AG04450 (cell line): ENCODE results near the gene ITIH3. TPM values are rescaled to one million over a fixed set of nuclear protein-coding genes. Genes with fewer than 3 reads are reported as not detected.

Experiments
- CTCF ChIA-PET: fragments of 300-600, 350-600 bp; formaldehyde crosslinking; extraction: SDS; loops from one replicate; lab custom pipeline; 2022; ENCODE audit warnings: antibody characterized with exemption, inconsistent platforms; lab: Charles Lee
- POLR2A ChIA-PET: fragments of 350-600 bp; formaldehyde crosslinking; extraction: SDS; loops from one replicate; lab custom pipeline; 2021; ENCODE audit warnings: antibody characterized with exemption, inconsistent platforms; lab: Yijun Ruan, JAX
- DNase-seq: peaks from one replicate; pipeline ENCODE4 v3.0.0-alpha.2; 2011; ENCODE audit warnings: low read depth, low spot score
- H3K27ac ChIP-seq: one replicate; pipeline ENCODE4 v1.5.1; 2012; ENCODE audit warnings: low read depth, low read length, control low read depth
- H3K27me3 ChIP-seq: one replicate; pipeline ENCODE4 v1.6.0; 2012; ENCODE audit warnings: low read length; ENCODE audit not compliant: control insufficient read depth, insufficient read depth
- H3K4me3 ChIP-seq: 2 replicates; pipeline ENCODE4 v1.5.1; 2011; ENCODE audit warnings: mild to moderate bottlenecking, low read depth, low read length, control low read depth
- H3K9me3 ChIP-seq: 2 replicates; pipeline ENCODE4 v1.5.1; 2012; ENCODE audit warnings: low read length; ENCODE audit not compliant: control insufficient read depth, insufficient read depth
- CTCF ChIP-seq: IDR thresholded peaks from 2 replicates; pipeline ENCODE4 v1.5.1; 2011; ENCODE audit warnings: low read depth, low read length, control low read depth, inconsistent platforms
- polyA plus RNA-seq: library from polyadenylated mRNA; depleted of rRNA; stranded (reverse); fragments of >200 nt; gene quantifications from 2 replicates; pipeline ENCODE4 v1.2.3, GENCODE V29; 2011

ITIH3 gene
- polyA plus RNA-seq, 1 experiment = 0.72 TPM

DNA sequence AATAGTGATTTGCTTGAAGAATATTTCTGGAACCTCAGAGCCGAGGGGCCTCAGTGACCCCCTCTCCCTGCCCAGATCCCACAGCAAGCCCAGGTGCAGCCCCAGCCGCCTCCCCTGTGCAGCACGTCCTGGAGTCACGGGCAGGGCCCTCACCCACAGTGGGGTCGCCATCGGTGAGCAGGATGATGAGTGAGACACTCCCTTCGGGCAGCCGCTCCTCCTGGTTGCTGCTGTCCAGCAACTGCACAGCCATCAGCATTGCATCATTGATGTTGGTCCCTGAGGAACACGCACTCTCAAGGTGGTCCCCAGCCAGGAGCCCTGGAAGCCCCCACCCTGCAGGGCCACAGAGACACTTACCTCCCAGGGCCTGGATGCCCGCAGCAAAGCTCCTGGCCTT lies 29.4 kb downstream of the ITIH3 start:
- POLR2A ChIA-PET = no interaction called here
- CTCF ChIA-PET = no interaction called here
- Histone ChIP-seq H3K27me3 (peaks cover 2% of the 10 kb centered on the region), H3K4me3 (no peak overlapping the region), H3K27ac (no peak overlapping the region), H3K9me3 (no peaks in the 10 kb centered on the region)
- TF ChIP-seq CTCF = no peak
- no peak for DNase-seq

GRCh38 chr3:52827441-52827840 lies 32.8 kb downstream of the ITIH3 start:
- CTCF ChIA-PET = no interaction called here

DNA sequence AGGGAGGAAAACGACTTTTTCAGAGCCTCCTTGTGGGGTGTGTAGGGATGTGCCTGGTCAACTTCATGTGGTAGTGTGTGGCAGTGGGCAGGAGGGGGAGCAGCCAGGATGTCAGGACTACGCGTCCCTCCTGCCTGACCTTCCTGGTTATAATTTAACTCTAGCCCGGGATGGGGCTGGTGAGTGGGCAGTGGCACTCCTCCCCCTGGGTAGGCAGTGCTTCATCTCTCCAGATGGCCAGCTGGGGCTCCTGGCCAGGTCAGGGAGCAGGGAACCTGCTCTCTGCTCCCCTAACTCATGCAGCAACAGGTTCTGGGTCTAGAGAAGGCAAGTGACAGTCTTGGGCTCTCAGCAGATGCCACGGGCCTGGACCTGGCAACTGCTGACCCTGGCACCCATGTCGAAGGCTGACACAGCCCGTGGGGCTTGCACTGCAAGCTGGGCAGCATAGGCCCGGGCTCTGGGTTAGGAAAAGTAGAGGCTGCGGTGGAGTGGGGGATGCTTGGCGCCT lies 33.3 kb downstream of the ITIH3 start:
- ChIA-PET CTCF (no interaction called here), POLR2A (no interaction called here)
- Histone ChIP-seq H3K4me3 (no peak overlapping the region), H3K27me3 (peaks cover 2% of the 10 kb centered on the region), H3K9me3 (no peaks in the 10 kb centered on the region), H3K27ac (no peak overlapping the region)
- no peak for DNase-seq
- no peak for TF ChIP-seq CTCF

More at GRCh38 chr3:52827441-52827840, 32.8 kb downstream of the ITIH3 start:
- no peak overlapping the region for H3K4me3 ChIP-seq
- no peak for DNase-seq
- POLR2A ChIA-PET = no interaction called here
- H3K9me3 ChIP-seq = no peaks in the 10 kb centered on the region
- H3K27ac ChIP-seq = no peak overlapping the region
- no peak for TF ChIP-seq CTCF
- peaks cover 2% of the 10 kb centered on the region for H3K27me3 ChIP-seq

- DNase-seq = no peak
- ChIA-PET CTCF (no interaction called here), POLR2A (no interaction called here)
- Histone ChIP-seq H3K27ac (no peak overlapping the region), H3K4me3 (no peak overlapping the region), H3K9me3 (no peaks in the 10 kb centered on the region), H3K27me3 (peaks cover 2% of the 10 kb centered on the region)
- TF ChIP-seq CTCF = no peak
These were observed 34.9 kb downstream of the ITIH3 start for GRCh38 chr3:52829482-52829881.

DNA sequence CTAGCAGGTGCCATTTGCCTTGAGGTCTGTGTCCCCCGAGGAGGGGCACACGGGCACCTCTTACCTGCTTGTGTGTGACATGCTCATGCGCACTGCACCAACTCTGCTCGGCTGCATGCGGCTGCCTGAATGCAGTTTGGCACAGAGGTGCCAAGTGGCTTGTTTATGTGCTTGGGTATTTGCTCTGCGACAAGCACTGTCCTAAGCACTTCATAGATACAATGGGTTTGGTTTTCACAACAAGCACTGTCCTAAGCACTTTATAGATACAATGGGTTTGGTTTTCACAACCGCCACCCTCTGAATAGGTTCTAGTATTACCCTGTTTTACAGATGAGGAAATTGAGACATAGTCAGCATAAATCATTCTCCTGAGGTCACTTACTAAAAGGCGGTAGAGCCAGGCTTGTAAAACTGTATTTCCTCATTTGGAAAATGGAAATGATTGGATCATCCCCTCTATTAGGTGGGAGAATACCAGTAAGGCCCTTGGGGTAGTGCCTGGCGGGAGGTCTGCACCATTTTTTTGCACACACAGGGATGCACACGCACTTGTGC lies 35.4 kb downstream of the ITIH3 start:
- CTCF ChIA-PET = no interaction called here
- POLR2A ChIA-PET = no interaction called here
- Histone ChIP-seq H3K27me3 (peaks cover 2% of the 10 kb centered on the region), H3K27ac (no peak overlapping the region), H3K9me3 (no peaks in the 10 kb centered on the region), H3K4me3 (no peak overlapping the region)
- no peak for TF ChIP-seq CTCF
- DNase-seq = no peak
